GM06990 (cell line): ENCODE data around the gene U2AF1L4.

Experiments
- DNase-seq: peaks from one replicate; pipeline ENCODE4 v3.0.0-alpha.2; 2011; ENCODE audit not compliant: insufficient read length; ENCODE audit errors: extremely low read depth
- H3K27me3 ChIP-seq: replicated peaks from 2 replicates; pipeline ENCODE4 v1.6.0; 2011; ENCODE audit warnings: low read length; ENCODE audit not compliant: control insufficient read depth, insufficient read depth
- H3K36me3 ChIP-seq: 2 replicates; pipeline ENCODE4 v1.5.1; 2011; ENCODE audit warnings: low read length; ENCODE audit not compliant: control insufficient read depth, insufficient read depth
- H3K4me3 ChIP-seq: replicated peaks from 2 replicates; pipeline ENCODE4 v1.5.1; 2011; ENCODE audit warnings: low read depth, mild to moderate bottlenecking, control low read depth, low read length
- TF ChIP-seq, protein P1 (sequence below): IDR thresholded peaks from 2 replicates; pipeline ENCODE4 v1.5.1; 2011; ENCODE audit warnings: low read length, control low read depth, mild to moderate bottlenecking, inconsistent platforms; ENCODE audit not compliant: insufficient read depth, poor library complexity, severe bottlenecking

Gene U2AF1L4

DNA sequence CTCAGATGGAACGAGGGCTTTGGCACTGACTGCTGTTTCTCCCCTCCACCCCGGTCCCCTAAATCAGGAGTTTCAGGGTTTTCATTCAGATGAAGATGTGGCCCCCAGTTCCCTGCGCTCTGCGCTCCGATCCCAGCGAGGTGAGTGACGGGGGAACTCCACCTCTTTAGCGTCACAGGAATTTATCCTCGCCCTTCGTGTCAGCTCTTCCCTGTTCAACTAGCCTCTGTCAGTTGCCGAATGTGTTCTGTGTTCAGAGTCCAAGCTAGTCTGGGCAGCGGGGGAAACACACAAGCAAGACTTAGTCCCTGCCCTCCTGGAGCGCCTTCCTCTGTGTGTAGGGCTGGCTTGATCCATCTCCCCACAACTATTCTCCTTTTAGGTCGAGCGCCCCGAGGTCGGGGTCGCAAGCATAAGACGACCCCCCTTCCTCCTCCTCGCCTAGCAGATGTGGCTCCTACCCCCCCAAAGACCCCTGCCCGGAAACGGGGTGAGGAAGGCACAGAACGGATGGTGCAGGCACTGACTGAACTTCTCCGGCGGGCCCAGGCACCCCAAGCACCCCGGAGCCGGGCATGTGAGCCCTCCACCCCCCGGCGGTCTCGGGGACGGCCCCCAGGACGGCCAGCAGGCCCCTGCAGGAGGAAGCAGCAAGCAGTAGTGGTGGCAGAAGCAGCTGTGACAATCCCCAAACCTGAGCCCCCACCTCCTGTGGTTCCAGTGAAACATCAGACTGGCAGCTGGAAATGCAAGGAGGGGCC is 25.6 kb downstream of the U2AF1L4 start:
- Histone ChIP-seq H3K27me3 (no peaks in the 10 kb centered on the region), H3K36me3 (peaks cover 35% of the 10 kb centered on the region), H3K4me3 (peak overlapping the region; percentile 91)
- TF ChIP-seq, protein P1, sequence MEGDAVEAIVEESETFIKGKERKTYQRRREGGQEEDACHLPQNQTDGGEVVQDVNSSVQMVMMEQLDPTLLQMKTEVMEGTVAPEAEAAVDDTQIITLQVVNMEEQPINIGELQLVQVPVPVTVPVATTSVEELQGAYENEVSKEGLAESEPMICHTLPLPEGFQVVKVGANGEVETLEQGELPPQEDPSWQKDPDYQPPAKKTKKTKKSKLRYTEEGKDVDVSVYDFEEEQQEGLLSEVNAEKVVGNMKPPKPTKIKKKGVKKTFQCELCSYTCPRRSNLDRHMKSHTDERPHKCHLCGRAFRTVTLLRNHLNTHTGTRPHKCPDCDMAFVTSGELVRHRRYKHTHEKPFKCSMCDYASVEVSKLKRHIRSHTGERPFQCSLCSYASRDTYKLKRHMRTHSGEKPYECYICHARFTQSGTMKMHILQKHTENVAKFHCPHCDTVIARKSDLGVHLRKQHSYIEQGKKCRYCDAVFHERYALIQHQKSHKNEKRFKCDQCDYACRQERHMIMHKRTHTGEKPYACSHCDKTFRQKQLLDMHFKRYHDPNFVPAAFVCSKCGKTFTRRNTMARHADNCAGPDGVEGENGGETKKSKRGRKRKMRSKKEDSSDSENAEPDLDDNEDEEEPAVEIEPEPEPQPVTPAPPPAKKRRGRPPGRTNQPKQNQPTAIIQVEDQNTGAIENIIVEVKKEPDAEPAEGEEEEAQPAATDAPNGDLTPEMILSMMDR = no peak
- no peak for DNase-seq

DNA sequence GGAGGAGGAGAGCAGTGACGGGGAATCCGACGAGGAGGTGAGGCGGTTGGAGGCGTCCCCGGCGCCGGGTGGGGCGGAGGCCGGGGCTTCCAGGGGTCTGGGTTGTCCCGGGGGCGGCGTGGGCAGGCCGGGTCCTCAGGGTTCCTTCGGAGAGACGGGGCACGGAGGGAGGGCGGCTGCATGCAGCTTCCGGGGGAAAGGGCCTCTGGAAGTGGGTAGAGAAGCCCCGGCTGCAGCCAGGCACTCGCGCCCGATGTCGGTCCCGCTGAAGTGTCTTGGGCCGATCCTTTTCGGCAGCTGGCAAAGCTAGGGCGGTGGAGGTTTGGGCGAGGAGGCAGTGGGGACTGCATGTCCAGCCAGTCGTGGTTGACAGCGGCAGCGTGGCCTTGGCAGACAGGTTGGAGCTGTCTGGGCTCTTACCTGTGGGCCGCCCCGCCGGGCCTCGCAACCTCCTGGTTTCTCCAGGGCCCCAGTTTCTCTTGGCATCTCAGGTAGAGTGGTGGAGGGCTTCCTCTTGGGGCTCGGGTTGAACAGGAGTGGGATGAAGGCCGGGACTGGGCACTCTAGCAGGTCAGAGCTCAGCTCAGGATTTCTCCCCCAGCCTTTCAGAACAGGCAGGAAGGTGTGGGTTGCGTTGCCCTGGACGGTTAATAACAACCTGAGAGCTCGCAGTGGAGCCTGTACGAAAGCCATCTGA is 26.7 kb downstream of the U2AF1L4 start:
- H3K4me3 ChIP-seq = peak overlapping the region; percentile 91
- peak; percentile 69 for DNase-seq
- no peaks in the 10 kb centered on the region for H3K27me3 ChIP-seq
- TF ChIP-seq, protein P1 = no peak
- peaks cover 30% of the 10 kb centered on the region for H3K36me3 ChIP-seq

GRCh38 chr19:35717665-35718344 is 27.4 kb downstream of the U2AF1L4 start, which contains the start of gene KMT2B:
Gene KMT2B (plus strand): TSS chr19:35718003. CDS start chr19:35718019, 16 bp downstream.
- peaks cover 24% of the 10 kb centered on the region for H3K36me3 ChIP-seq
- DNase-seq = peak; percentile 98
- H3K4me3 ChIP-seq = peak within 1 kb of the TSS; percentile 91
- TF ChIP-seq, protein P1 = no peak
- no peaks in the 10 kb centered on the region for H3K27me3 ChIP-seq

GRCh38 chr19:35716801-35717664 is 28.2 kb downstream of the U2AF1L4 start:
- peaks cover 18% of the 10 kb centered on the region for H3K36me3 ChIP-seq
- peak overlapping the region; percentile 85 for H3K4me3 ChIP-seq
- peak; percentile 86 for DNase-seq
- no peaks in the 10 kb centered on the region for H3K27me3 ChIP-seq
- TF ChIP-seq, protein P1 = peak; percentile 88
